Fibroblast of skin of right biceps (primary cell): ENCODE measurements around the gene EYA2.

Source experiments
- DNase-seq: peaks from one replicate; pipeline ENCODE4 v3.0.0-alpha.2; 2013

The EYA2 gene

DNA sequence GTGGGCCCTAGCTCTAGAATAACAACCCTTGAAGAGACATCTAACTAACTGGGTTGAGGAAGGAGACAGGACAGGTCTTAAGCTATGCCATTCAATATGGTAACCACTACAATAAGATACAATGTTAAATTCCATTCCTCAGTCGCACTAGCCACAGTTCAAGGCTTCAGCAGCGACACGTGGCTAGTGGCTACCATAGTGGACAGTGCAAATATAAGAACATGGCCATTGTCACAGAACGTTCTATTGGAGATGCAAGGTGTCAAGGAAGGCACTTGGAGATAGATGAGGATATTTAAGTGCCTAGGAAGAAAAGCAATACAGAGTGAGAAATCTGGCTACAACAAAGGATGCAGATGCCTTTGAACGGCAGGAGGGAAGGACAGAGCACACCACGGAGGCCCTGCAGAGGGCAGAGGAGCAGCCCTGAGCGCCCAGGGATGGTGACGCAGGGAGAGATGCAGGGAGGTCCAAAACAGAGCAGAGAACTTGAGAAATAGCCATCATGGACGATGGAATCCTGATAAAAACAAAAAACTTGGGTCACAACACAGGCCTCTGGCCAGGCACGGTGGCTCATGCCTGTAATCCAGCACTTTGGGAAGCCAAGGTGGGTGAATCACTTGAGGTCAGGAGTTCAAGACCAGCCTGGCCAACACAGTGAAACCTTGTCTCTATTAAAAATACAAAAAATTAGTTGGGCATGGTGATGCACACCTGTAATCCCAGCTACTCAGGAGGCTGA, 321.2 kb downstream of the EYA2 start:
- DNase-seq: no peak

DNA sequence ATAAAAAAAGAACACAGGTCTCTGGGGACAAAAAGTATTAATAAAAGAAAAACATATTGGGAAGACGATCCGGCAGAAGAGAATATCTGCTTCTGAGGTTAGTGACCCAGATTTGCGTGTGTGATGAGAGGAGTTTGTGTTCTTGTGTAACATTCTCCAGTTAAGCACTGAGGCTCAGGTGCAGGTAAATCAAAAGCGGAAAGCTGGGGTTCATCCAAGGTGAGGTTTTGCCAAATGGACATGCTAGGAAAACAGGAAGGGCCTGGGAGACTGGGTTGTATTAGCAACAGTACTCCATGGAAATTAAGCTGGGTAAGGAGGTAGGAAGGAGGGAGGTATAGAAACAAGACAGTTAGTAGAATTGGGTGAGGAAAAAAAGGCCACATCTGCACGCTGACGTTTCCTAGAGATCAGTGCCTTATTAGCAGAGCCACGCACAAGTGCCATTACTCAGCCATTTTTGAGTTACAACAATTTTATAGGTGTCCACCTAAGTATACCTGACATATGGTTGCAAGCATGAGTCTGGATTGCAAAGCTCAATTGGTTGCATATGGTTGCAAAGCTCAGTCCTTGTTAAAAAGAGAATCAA, 322.3 kb downstream of the EYA2 start:
- DNase-seq: no peak

DNA sequence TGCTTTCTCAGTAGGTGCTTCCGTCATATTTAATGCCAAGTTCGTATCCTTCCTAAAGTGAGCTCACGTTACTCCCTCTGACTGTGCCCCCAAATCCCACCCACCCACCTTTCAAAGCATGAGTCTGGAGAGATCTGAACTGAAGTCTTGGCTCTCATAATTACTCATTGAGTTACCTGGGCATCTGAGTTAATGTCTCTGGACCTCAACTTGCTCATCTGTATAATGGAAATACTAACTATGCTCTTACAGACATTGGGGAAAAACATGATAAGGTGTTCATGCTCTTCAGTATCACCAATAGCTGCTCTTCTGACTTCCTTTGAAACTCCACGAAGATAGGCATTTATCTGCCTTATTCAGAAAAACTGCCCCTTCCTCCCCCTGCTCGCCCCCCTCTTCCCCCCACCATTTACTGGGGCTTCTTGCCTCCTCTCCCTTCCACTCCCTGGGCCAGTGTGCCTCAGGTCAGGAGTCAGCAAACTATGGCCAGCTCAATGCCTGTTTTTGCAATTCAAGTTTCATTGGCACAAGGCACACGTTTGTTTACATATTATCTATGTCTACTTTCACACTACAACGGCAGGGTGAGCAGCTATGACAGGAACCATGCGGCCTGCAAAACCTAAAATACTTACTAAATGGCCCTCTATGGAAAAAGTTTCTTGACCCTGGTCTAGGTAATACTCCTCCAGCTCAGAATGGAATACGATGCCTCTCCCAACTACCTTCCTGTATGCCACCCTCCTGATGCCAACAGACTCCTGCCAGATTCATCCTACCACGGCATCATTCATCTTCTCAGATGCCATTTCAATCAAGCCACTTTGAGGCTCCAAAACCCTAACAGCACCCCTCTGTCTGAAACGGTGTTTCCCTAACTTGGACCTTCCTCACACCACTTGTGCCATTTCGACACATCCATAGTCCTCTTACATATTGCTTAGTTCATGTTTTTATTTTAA, 323.1 kb downstream of the EYA2 start:
- DNase-seq: no peak

DNA sequence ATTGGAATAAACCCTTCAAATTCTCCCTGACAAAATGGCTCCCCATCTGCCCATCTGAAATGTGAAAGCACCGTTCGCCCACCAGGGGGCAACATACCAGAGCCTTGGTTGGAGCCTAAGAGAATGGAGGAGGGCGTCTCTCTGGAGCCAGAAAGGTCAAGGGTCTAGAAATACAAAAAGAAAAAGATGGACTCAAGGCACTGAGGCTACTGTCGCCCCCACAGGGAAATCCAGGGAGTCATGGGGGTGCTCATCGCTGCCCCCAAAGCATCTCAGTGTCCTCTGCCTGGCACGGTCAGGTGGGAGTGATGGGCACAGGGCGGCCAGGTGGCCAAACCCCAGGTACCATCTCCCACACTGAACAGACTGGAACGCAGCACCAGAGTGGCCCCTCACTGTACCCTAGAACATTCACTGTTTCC, 325.5 kb downstream of the EYA2 start:
- DNase-seq: peak; percentile 30

DNA sequence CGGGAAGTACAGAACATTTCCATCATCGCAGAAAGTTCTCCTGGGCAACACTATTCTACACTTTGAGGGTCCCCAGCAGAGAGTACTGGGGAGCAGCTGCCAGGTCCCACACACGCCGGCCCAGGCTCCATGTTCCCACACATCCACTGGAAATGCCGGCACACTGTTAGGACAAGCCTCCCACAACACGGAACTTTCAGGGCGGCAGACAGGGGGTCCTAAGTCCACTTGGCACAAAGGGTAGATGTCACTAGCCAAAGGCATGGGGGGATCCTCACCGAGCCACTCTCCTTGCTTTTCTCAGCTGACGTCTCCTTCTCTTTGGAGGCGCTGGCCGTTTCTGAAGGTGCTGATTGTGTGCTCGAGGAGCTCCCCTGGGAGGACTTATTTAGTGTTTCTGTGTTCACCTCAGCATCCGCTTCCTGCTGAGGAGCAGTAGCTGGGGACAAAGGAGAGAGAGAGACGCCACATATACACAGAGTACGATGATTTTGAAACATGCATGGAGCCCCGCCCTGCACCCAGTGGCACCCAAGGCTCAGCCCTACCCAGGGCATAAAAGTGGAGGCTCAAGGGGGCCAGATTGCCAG, 326.5 kb downstream of the EYA2 start:
- DNase-seq: no peak

DNA sequence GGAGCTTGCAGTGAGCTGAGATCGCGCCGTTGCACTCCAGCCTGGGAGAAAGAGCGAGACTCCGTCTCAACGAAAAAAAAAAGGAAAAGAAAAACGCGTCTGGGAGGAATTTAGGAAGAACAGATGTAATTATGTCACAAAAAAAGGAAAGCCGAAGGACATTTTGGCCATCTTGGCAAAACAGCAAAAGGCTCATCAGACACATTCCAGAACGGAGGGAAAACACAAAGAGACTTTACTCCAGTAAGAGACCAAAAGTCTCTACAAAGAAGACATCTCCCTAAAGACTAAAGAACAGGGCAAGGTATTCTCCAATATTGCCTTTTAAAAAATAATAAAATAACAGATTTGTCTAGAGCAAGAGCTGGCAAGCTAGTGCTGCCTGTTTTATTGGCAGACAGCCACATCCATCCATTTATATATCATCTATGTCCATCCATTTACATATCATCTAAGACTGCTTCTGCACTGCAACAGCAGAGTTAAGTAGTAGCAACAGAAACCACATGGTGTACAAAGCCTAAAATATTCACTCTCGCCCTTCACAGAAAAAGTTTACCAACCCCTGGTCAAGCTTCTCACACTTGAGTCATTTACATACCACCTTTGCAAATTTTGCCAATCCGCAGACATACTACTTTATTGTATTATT, 328.0 kb downstream of the EYA2 start:
- no peak for DNase-seq

DNA sequence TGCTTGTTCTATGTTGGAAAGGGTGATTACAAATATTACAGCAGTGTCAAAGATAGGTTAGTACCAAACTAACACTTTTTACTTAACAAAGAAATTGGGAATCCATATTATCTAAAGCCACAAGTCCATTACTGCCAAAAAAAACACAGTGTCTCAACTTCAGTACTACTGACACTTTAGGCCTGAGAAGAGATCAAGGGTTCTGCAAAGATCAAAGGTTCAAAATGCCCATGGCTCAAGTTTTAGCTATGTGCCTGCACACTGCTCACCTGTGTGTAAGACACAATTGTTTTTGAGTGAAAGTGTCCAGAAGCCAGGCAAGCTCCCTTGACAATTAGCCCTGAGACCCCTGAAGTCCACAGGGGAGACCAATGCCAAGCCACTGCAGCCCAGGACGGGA, 329.3 kb downstream of the EYA2 start:
- DNase-seq: no peak

DNA sequence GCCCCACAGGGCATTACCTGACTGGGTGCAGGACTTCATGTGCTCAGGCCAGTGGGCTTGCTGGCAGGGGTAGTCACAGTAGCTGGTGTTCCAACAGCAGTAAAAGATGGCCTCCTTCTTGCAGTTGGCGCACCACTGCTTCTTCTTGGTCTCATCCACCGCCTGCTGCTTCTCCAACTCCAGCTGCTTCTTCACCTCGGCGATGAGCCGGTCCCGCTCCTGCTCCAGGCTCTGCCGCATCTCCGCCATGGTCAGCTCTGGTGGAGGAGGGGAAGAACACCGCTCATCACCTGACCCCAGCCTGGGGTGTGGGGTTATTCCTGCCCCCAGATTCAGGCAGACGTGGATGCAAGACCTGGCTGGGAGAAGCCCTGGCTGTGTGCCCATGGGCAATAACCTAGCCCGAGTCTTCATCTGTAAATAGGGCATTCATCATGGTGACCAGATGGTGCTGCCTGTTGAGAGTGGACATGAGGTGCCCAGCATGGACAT, 329.7 kb downstream of the EYA2 start:
- DNase-seq: no peak

DNA sequence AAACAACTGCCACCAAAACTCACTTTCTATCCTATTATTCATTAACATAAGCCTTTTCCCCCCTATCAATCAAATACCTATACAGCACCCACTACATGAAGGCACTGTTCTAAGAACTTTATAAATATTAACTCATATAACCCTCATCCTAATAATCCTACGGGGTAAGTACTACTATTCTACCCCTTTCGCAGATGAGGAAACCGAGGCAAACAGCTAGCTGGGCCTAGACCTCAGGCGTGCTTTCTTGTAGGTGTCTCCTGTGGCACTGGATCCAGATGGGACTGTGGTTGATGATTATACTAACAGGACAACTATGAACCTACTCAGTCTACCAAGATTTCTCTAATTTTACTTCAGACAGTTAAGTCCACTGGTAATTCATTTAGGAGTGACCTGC, 330.2 kb downstream of the EYA2 start:
- no peak for DNase-seq

DNA sequence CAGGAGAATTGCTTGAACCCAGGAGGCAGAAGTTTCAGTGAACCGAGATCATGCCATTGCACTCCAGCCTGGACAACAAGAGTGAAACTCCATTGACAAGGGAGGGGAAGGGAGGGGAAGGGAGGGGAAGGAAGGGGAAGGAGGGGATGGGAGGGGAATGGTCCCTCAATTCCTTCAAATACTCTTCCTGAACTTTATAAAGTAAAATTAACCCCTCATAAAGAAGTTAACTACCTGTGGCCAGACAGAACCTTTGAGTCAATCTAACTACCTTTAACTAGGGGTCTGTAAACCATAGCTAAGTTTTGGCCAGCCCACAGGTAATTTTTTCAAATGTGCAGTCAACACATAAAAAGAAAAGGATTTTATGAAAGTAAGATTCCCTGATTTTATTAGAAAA, 330.8 kb downstream of the EYA2 start:
- no peak for DNase-seq

DNA sequence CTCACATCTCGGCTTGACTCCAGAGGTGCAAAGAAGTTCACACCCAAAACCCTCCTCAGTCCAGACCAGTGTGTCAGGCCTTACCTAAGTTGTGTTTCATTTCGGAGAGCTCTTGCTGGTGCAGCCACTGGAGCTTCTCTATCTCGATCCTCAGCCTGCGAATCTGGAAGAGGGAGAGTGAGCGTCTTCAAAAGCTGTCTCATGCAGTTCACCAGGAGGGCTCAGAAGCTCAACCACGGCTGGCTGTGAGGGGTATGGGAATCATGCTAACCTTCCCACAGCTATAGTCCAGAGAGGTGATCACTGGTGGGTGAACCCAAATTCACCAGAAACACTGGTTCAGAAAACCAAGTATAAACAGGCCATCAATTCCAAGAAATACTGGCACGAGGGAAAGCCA, 332.5 kb downstream of the EYA2 start:
- DNase-seq: no peak

DNA sequence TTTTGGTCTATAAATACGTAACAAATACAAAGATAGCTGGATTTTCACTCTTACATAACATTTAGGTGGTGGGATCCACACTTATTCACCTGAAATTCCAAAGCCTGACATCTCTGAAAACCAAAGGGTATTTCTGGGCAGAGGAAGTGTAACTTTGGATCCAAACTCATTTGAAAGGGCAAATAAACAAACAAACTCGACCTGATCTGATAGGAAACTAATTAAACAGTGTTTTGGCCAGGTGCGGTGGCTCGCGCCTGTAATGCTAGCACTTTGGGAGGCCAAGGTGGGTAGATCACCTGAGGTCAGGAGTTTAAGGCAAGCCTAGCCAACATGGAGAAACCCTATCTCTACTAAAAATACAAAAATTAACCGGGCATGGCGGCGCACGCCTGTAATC, 332.9 kb downstream of the EYA2 start:
- no peak for DNase-seq

DNA sequence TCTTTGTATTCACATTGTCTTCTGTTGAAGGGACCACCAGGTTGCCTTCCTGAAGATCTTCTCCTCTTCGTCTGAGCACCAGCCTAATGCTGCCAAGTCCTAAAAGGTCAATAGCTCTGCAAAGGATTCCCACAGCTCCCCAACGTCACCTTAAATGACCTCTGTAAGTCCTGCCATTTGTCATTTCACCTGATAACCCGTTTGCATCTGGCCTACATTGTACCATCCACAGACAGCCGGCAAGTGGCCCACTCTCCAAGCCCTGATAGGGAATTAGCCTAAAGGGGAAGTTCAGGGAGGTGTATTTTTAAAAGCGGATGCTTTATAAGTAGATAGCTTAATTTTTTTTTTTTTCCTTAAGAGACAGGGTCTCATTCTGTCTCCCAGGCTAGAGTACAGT, 334.0 kb downstream of the EYA2 start:
- DNase-seq: no peak

DNA sequence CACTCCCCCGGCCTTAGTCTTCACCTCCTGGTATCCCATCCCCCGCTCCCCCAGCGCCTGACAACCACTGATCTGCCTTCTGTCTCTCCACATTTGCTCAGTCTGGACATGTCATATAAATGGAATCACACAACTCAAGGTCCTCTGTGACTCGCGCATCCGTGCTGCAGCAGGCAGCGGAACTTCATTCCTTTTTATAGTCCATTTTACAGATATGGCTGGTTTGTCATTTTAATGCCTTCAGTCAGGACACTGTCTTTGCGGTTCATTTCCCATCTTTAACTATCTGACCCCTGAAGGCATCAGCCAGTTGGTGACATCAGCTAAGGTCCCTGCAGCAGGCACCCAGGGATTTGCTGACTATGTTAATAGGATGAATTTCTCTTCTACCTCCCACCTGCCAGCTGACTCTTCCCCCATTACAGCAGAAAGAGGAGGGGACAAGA, 336.2 kb downstream of the EYA2 start:
- DNase-seq: peak; percentile 82

DNA sequence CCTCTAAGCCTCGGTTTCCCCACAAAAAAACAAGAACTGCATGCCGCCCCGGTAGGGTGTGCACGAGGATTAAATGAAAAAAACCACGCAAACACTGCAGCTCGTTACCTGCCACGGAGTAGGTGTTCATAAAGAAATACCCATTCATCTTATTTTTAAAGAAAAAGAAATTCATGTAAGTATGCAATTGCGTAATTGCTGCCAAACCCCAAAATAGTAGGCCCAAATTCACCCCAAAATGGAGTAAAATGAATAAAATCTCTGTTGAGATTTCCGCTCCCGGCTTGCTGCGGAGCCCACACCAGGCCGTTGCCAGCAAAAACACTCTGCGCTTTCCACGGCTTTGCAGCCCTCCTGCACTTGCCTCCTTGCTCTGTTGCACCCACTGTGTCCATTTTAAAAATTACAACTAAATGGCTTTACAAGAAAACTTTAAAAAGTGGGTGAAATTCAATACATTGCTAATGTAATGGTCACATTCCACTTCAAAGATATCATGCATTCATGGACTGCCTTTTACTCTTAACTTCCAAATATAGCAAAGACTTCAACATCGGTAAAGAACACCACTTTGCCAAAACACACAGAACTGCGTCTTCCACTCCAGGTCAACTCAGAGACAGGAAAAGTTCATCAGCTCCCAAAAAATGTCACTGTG, 336.9 kb downstream of the EYA2 start:
- peak; percentile 93 for DNase-seq

DNA sequence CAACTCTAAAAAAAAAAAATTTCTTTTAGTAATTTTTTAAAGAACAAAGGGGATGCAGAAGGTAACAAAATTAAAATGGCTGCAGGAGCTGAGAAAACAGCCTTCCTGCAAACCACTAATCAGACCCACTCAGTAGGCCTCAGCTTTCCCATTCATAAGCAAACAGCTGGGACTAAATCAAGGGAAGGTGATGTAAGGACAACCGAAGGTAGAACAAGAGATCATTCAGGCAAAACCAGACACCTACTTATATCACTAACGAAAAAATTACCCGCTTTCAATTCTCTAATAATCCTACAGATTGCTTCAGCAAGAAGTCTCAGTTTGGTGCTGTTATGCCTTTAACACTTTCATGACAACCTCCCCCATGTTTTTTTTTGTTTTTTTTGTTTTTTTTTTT, 337.9 kb downstream of the EYA2 start:
- no peak for DNase-seq

DNA sequence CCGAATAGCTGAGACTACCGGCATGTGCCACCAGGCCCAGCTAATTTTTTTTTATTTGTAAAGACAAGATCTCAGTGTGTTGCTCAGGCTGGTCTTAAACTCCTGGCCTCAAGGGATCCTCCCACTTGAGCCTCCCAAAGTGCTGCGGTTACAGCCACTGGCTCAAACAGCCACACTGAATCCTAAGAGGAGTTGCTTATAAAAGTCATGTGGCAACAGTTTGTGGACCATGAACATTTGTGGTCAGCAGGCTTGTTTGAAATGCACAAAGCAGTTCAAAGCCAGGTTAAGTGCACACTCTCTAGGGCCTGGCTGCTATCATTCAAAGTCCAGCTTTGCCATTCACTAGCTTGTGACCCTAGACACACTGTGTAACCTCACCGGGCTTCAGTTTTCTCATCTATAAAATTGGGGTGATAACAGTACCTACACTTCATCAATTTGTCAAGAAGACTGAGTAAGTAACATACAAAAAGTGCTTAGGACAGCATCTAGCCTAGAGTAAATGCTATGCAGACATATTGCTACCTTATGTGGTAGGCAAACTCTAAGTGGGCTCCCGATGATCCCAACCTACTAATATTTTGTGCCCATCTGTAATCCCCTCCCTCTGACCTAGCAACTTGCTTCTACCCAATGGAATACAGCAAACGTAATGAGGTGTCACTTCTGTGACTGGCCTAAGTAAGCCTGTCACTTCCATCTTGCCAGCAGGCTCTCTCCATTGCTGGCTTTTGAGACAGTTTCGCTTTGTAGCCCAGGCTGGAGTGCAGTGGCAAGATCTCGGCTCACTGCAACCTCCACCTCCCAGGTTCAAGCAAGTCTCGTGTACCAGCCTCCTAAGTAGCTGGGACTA, 338.9 kb downstream of the EYA2 start:
- DNase-seq: peak; percentile 60

DNA sequence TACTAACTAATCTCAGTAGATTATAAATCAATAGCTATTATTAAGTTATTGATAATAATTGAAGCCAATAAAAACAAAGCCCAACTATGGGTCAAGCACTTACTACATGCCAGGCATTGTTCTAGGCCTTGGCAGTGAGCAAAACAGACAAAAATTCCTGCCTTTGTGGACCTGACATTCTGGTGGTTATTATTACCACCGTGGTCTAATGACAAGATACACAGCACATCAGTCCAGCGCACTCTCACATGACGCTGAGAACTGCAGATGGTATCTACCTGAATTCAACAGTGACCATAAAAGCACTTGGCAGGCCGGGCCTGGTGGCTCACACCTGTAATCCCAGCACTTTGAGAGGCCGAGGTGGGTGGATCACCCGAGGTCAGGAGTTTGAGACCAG, 340.5 kb downstream of the EYA2 start:
- DNase-seq: no peak

DNA sequence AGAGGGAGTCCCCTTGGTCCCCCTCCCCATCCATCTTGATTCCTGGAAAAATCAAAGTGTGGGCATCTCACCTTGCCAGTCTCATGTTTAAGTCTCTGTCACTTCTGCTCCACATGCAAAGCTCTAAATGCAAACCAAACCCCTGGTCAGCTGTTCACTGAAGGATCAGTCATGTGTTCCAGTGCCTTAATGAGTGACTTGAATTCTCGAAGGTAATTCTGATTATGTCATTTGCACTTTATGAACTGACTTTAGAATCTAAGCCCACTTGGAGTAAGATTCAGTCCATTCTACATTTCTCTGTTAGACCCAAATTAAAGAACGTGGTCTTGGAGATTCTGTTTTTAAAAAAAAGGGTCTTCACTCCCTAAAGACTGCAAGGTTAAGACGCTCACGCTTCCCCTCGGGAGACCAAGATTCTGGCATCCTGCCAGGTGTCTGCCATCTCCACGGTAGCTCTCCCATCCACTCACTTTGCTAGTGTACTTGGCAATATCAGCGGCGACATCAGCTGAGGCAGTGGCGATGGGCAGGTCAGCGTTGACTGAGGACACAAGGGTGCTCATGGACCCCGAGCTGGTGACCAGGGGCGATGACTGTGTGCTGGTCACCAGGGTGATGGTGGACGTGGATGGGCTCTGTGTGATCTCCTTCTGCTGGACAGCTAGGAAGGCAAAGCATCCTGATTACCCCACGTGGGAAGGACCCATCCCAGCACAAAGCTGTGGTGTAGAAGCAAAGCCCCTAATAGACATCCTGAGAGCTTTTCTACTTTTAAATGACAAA, 341.4 kb downstream of the EYA2 start:
- DNase-seq: no peak

DNA sequence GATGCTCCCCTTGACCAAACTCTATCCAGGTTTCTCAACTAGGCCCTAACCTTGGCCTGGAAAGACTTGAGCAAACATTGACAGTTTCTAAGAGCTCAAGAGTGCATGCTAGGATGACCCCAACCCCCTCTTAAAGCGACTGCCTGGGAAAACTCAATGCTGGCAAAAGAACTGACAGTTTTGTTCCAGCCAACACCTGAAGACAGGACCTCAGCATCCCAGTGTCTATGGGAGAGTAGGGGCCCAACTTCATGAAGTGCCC, 341.9 kb downstream of the EYA2 start:
- no peak for DNase-seq

DNA sequence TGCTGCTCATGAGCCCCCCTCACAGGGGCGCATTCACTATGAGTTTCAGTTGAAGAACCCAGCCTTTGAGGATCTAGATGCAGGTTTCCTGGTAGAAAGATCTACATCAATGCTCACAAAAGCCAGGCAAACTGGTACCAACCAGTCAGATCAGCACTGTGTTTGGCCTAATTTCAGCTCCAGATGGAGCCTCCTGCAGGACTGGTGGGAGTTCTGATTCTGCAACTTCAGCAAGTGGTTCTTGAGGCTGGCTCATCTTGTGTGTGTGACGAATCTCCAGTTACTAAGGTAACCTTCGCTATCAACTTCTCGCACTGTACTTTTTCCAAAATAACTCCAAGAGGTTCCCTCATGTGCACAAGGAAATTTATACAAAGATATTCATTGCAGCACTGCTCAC, 343.1 kb downstream of the EYA2 start:
- no peak for DNase-seq
